ENCODE results near the gene RNF224. TPM values are rescaled to one million over a fixed set of nuclear protein-coding genes. Genes with fewer than 3 reads are reported as not detected.
"Not testable (repeated sequence)": the region's sequence is repeated elsewhere in the genome, so short reads cannot be mapped to it uniquely, and the experiment has no call there.

RNF224 gene
- total RNA-seq, 2 experiments from 2014 or later: 0.14 TPM; not detected in 1

GRCh38 chr9:137236936-137237421 is 9.7 kb downstream of the RNF224 start:
- Histone ChIP-seq H3K36me3 (ENCODE audit: insufficient read depth, low read length) (peaks cover 2% of the 10 kb centered on the region), H3K9me3 (ENCODE audit: control insufficient read depth in 1 of 2, insufficient read depth in 1 of 2, low read length in 2 of 2) (peaks cover 0 to 3% of the 10 kb centered on the region in 2 experiments), H3K4me3 (ENCODE audit: low read length) (peak overlapping the region; percentile 7), H3K27me3 (ENCODE audit: control insufficient read depth in 1 of 2, insufficient read depth in 2 of 2, low read length in 2 of 2) (no peaks in the 10 kb centered on the region), H3K4me1 (ENCODE audit: insufficient read depth, low read length) (peaks cover 52% of the 10 kb centered on the region), H3K27ac (ENCODE audit: low read depth in 1 of 2, low read length in 2 of 2) (no peak overlapping the region)
- no peak overlapping the region for H3K27ac Mint-ChIP-seq
- H3K36me3 Mint-ChIP-seq (ENCODE audit: low read depth): peaks cover 6% of the 10 kb centered on the region
- H3K4me3 Mint-ChIP-seq: no peak overlapping the region
- ATAC-seq (ENCODE audit: poor library complexity) (no peak), DNase-seq (no peak)
- H3K9me3 Mint-ChIP-seq: no peaks in the 10 kb centered on the region
- H3K4me1 Mint-ChIP-seq (ENCODE audit: low read depth): peaks cover 10% of the 10 kb centered on the region
- intact Hi-C loops (cut with DNase I, micrococcal nuclease): loop anchor here (1.0 to 5.0 kb wide), 5 partner anchors 26 to 450 kb away; partner anchors contain the start of genes ANAPC2 (in 1 of the 2) and SSNA1 (in 1 of the 2)
- peaks cover 6% of the 10 kb centered on the region for H3K27me3 Mint-ChIP-seq
- CTCF ChIA-PET: interaction anchor here (0.5 to 1.8 kb wide), 35 partner anchors 8 to 1394 kb away, joined by 3 to 18 read pairs (median 5); partner anchors contain the start of genes MAN1B1, NELFB, NPDC1 and NRARP
- no peak for TF ChIP-seq CTCF (IDR thresholded peaks at IDR 0.05)
- POLR2A ChIA-PET: interaction anchor here (0.7 to 1.3 kb wide), 7 partner anchors 13 to 122 kb away, joined by 3 to 9 read pairs (median 5); partner anchors contain the start of genes NELFB and TPRN

- intact Hi-C loops (cut with DNase I, micrococcal nuclease): loop anchor here (2.0 to 5.0 kb wide), 4 partner anchors 25 to 451 kb away; partner anchors contain the start of genes ANAPC2 (in 1 of the 2) and SSNA1 (in 1 of the 2)
- Histone ChIP-seq H3K27ac (ENCODE audit: low read depth in 1 of 2, low read length in 2 of 2) (no peak overlapping the region), H3K9me3 (ENCODE audit: control insufficient read depth in 1 of 2, insufficient read depth in 1 of 2, low read length in 2 of 2) (no peaks in the 10 kb centered on the region), H3K4me1 (ENCODE audit: insufficient read depth, low read length) (peaks cover 63% of the 10 kb centered on the region), H3K27me3 (ENCODE audit: control insufficient read depth in 1 of 2, insufficient read depth in 2 of 2, low read length in 2 of 2) (no peaks in the 10 kb centered on the region), H3K36me3 (ENCODE audit: insufficient read depth, low read length) (peaks cover 13% of the 10 kb centered on the region), H3K4me3 (ENCODE audit: low read length) (no peak overlapping the region)
- Mint-ChIP-seq H3K27me3 (peaks cover 6% of the 10 kb centered on the region), H3K4me1 (ENCODE audit: low read depth) (peaks cover 17% of the 10 kb centered on the region), H3K4me3 (no peak overlapping the region), H3K36me3 (ENCODE audit: low read depth) (peaks cover 15% of the 10 kb centered on the region), H3K27ac (no peak overlapping the region), H3K9me3 (no peaks in the 10 kb centered on the region)
- TF ChIP-seq CTCF (IDR thresholded peaks at IDR 0.05): no peak
- POLR2A ChIA-PET: interaction anchor here (1.8 kb wide), 1 partner anchor 108 kb away, joined by 4 read pairs; no protein-coding TSS in a partner anchor
- DNase-seq (no peak), ATAC-seq (ENCODE audit: poor library complexity) (no peak)
- CTCF ChIA-PET: no interaction called here
Observed at GRCh38 chr9:137237759-137238726, 10.7 kb downstream of the RNF224 start.

- H3K9me3 Mint-ChIP-seq; H3K27me3 Mint-ChIP-seq; H3K9me3 ChIP-seq (ENCODE audit: control insufficient read depth in 1 of 2, insufficient read depth in 1 of 2, low read length in 2 of 2); H3K27me3 ChIP-seq (ENCODE audit: control insufficient read depth in 1 of 2, insufficient read depth in 2 of 2, low read length in 2 of 2); DNase-seq; ATAC-seq (ENCODE audit: poor library complexity): not testable (repeated sequence)
- Histone ChIP-seq H3K36me3 (ENCODE audit: insufficient read depth, low read length) (peaks cover 21% of the 10 kb centered on the region), H3K4me1 (ENCODE audit: insufficient read depth, low read length) (peaks cover 68% of the 10 kb centered on the region), H3K27ac (ENCODE audit: low read depth in 1 of 2, low read length in 2 of 2) (peak overlapping the region; percentile 55 to 84), H3K4me3 (ENCODE audit: low read length) (peak overlapping the region; percentile 60)
- Mint-ChIP-seq H3K4me3 (peak overlapping the region; percentile 80), H3K36me3 (ENCODE audit: low read depth) (peaks cover 22% of the 10 kb centered on the region), H3K27ac (peak overlapping the region; percentile 67), H3K4me1 (ENCODE audit: low read depth) (peaks cover 17% of the 10 kb centered on the region)
- ChIA-PET CTCF (interaction anchor here (0.7 to 1.8 kb wide), 4 partner anchors 15 to 50 kb away, joined by 3 to 5 read pairs (median 4); no protein-coding TSS in a partner anchor), POLR2A (interaction anchor here (0.8 to 2.5 kb wide), 21 partner anchors 12 to 357 kb away, joined by 3 to 63 read pairs (median 7); partner anchors contain the start of genes ANAPC2, DPP7, EXD3 and MAN1B1)
- intact Hi-C loops (cut with DNase I, micrococcal nuclease): loop anchor here in 1 of 2 experiments (1.0 to 5.0 kb wide), 4 partner anchors 16 to 452 kb away; partner anchors contain the start of genes ANAPC2 and SSNA1
Observed at GRCh38 chr9:137239541-137240200, 12.4 kb downstream of the RNF224 start.
